HCT116 (cell line): ENCODE results near the gene COQ8B. TPM values are rescaled to one million over a fixed set of nuclear protein-coding genes. Genes with fewer than 3 reads are reported as not detected.

Experiments
- ATAC-seq: fragments of 200-7000 bp; cut with Tn5 transposase; 2 replicates; pipeline ENCODE4 v1.9.1; 2020; ENCODE audit warnings: mild to moderate bottlenecking, moderate library complexity
- BruUV-seq: library from RNA; stranded (reverse); fragments of 400-500 nt; replicated peaks from 2 replicates; lab custom pipeline; 2021; lab: Mats Ljungman, UMichigan
- CTCF ChIA-PET: fragments of 300-600 bp; sonication (Branson Sonifier 250); formaldehyde crosslinking; loops from one replicate; lab custom pipeline; 2021; ENCODE audit warnings: antibody characterized with exemption; lab: Charles Lee
- POLR2A ChIA-PET: fragments of 300-600, 350-600 bp; sonication (Branson Sonifier 250); formaldehyde crosslinking; loops from one replicate; lab custom pipeline; 2021; ENCODE audit warnings: antibody characterized with exemption; lab: Charles Lee
- RAD21 ChIA-PET, 2 experiments: fragments of 300-600 bp; sonication (Branson Sonifier 250); formaldehyde crosslinking; loops; one replicate each; lab custom pipeline; 2023; ENCODE audit warnings: low total read pairs in 2 of 2; ENCODE audit not compliant: uncharacterized antibody in 2 of 2, unreplicated experiment in 2 of 2, low non-redundant PET in 1 of 2; lab: Charles Lee
- DNase-seq: peaks from one replicate; pipeline ENCODE4 v3.0.0-alpha.2; 2010; ENCODE audit warnings: low read depth, low spot score
- H2AFZ ChIP-seq: fragments of 200-600 bp; shearing (Covaris generic), sonication (generic); 2 replicates; pipeline ENCODE4 v1.6.1; 2017; ENCODE audit warnings: low read depth, mixed run types, mixed read lengths, antibody characterized with exemption, low read length; ENCODE audit not compliant: poor library complexity, severe bottlenecking
- H3K27ac ChIP-seq: 2 replicates; pipeline ENCODE4 v1.5.1; 2012; ENCODE audit warnings: low read depth, low read length
- H3K27me3 ChIP-seq: fragments of 200-600 bp; sonication (generic); 2 replicates; pipeline ENCODE4 v1.6.1; 2016; ENCODE audit warnings: mixed run types, low read length, mixed read lengths; ENCODE audit not compliant: insufficient read depth
- H3K36me3 ChIP-seq, 2 experiments: fragments of 200-500 bp in 1 of 2; fragments of 200-600 bp in 1 of 2; sonication (Bioruptor generic) in 1 of 2; sonication (generic) in 1 of 2; 2 replicates each; pipeline versions ENCODE4 v1.5.1 to v1.6.1; 2014 to 2016; ENCODE audit warnings: low read length in 2 of 2, inconsistent platforms in 1 of 2, mixed read lengths in 1 of 2, mixed run types in 1 of 2; ENCODE audit not compliant: insufficient read depth in 2 of 2, control insufficient read depth in 1 of 2
- H3K4me1 ChIP-seq, 2 experiments: fragments of 200-600 bp in 1 of 2; sonication (generic) in 1 of 2; 2 replicates each; pipeline versions ENCODE4 v1.5.1 to v1.6.1; 2012 to 2017; ENCODE audit warnings: low read length in 2 of 2, inconsistent platforms in 1 of 2, mild to moderate bottlenecking in 1 of 2, mixed read lengths in 1 of 2, mixed run types in 1 of 2, moderate library complexity in 1 of 2; ENCODE audit not compliant: insufficient read depth in 2 of 2, control insufficient read depth in 1 of 2
- H3K4me2 ChIP-seq: fragments of 200-600 bp; sonication (generic); 2 replicates; pipeline ENCODE4 v1.6.1; 2017; ENCODE audit warnings: mixed run types, low read length, mixed read lengths
- H3K4me3 ChIP-seq, 2 experiments: fragments of 200-600 bp in 1 of 2; sonication (generic) in 1 of 2; replicated peaks in 1 of 2; 2 replicates each; pipeline ENCODE4 v1.5.1; 2011 to 2016; ENCODE audit warnings: low read length in 2 of 2, control low read depth in 1 of 2, low read depth in 1 of 2, mild to moderate bottlenecking in 1 of 2, mixed read lengths in 1 of 2, mixed run types in 1 of 2
- H3K79me2 ChIP-seq: fragments of 200-600 bp; sonication (generic); 2 replicates; pipeline ENCODE4 v1.6.1; 2017; ENCODE audit warnings: mild to moderate bottlenecking, mixed run types, low read length, moderate library complexity, mixed read lengths; ENCODE audit not compliant: insufficient read depth
- H3K9ac ChIP-seq: fragments of 200-600 bp; sonication (generic); 2 replicates; pipeline ENCODE4 v1.6.1; 2016; ENCODE audit warnings: low read length, mixed read lengths
- H3K9me2 ChIP-seq: fragments of 200-600 bp; sonication (generic), shearing (Covaris generic); 2 replicates; pipeline ENCODE4 v1.6.1; 2017; ENCODE audit warnings: mixed run types, mild to moderate bottlenecking, moderate library complexity; ENCODE audit not compliant: insufficient read depth
- H3K9me3 ChIP-seq, 2 experiments: fragments of 200-500 bp in 1 of 2; fragments of 200-600 bp in 1 of 2; sonication (Bioruptor generic) in 1 of 2; sonication (generic) in 1 of 2; 2 replicates each; pipeline ENCODE4 v1.6.1; 2014 to 2017; ENCODE audit warnings: low read length in 2 of 2, mixed read lengths in 2 of 2, inconsistent platforms in 1 of 2, low read depth in 1 of 2, mild to moderate bottlenecking in 1 of 2, mixed run types in 1 of 2, moderate library complexity in 1 of 2; ENCODE audit not compliant: control insufficient read depth in 1 of 2, insufficient read depth in 1 of 2
- H4K20me1 ChIP-seq: fragments of 200-600 bp; sonication (generic), shearing (Covaris generic); 2 replicates; pipeline ENCODE4 v1.6.1; 2017; ENCODE audit warnings: mixed run types, mild to moderate bottlenecking, moderate library complexity; ENCODE audit not compliant: insufficient read depth
- ATF3 ChIP-seq: IDR thresholded peaks from 2 replicates; pipeline ENCODE4 v1.6.1; 2012
- CBX3 ChIP-seq: IDR thresholded peaks from 2 replicates; pipeline ENCODE4 v1.6.1; 2012; ENCODE audit warnings: low read depth
- EGR1 ChIP-seq: IDR thresholded peaks from 2 replicates; pipeline ENCODE4 v1.6.1; 2012; ENCODE audit warnings: low read depth
- EZH2phosphoT487 ChIP-seq: fragments of 200-600 bp; IDR thresholded peaks from 2 replicates; pipeline ENCODE4 v1.6.1; 2018; ENCODE audit warnings: antibody characterized with exemption, borderline replicate concordance
- FOSL1 ChIP-seq: IDR thresholded peaks from 2 replicates; pipeline ENCODE4 v1.6.1; 2012; ENCODE audit warnings: low read depth
- POLR2A ChIP-seq: IDR thresholded peaks from 2 replicates; pipeline ENCODE4 v1.7.0; 2011; ENCODE audit warnings: borderline replicate concordance; ENCODE audit not compliant: insufficient read depth, insufficient read length; ENCODE audit errors: extremely low read depth
- RAD21 ChIP-seq: IDR thresholded peaks from 2 replicates; pipeline ENCODE4 v1.6.1; 2012; ENCODE audit warnings: low read depth, mild to moderate bottlenecking
- SIN3A ChIP-seq: IDR thresholded peaks from 2 replicates; pipeline ENCODE4 v1.6.1; 2012; ENCODE audit warnings: low read depth
- SP1 ChIP-seq: IDR thresholded peaks from 2 replicates; pipeline ENCODE4 v1.6.1; 2012; ENCODE audit warnings: low read depth
- TCF7L2 ChIP-seq: IDR thresholded peaks from 2 replicates; pipeline ENCODE4 v1.7.0; 2011; ENCODE audit warnings: borderline replicate concordance, inconsistent platforms; ENCODE audit not compliant: insufficient read depth, insufficient read length; ENCODE audit errors: extremely low read depth
- intact Hi-C: fragments of 100-400 bp; cut with micrococcal nuclease; formaldehyde crosslinking; loops from 2 replicates; pipeline ENCODE4 v1.10.0; 2022
- total RNA-seq: library from RNA; stranded (reverse); gene quantifications from one replicate; pipeline ENCODE4 v1.2.1, GENCODE V29; 2021; ENCODE audit not compliant: unreplicated experiment
- TF ChIP-seq, protein P1 (sequence below): IDR thresholded peaks from 2 replicates; pipeline ENCODE4 v1.6.1; 2012; ENCODE audit warnings: low read depth
- TF ChIP-seq, protein P2 (sequence below), 3 experiments: fragments of 200-600 bp in 1 of 3; sonication (generic) in 1 of 3; IDR thresholded peaks in 2 of 3; conservative IDR thresholded peaks in 1 of 3; 2 replicates each; pipeline ENCODE4 v1.5.1; 2012 to 2017; ENCODE audit warnings: low read depth in 2 of 3, low read length in 2 of 3, antibody characterized with exemption in 1 of 3, borderline replicate concordance in 1 of 3, control low read depth in 1 of 3, mild to moderate bottlenecking in 1 of 3, mixed read lengths in 1 of 3, mixed run types in 1 of 3, moderate library complexity in 1 of 3; ENCODE audit not compliant: insufficient read depth in 1 of 3

Gene COQ8B
- total RNA-seq, 1 experiment from 2014 or later, result 47.1 TPM

GRCh38 chr19:40683437-40683836, 33.2 kb downstream of the COQ8B start:
- Histone ChIP-seq H3K9me3 (no peaks in the 10 kb centered on the region), H3K4me2 (no peak overlapping the region), H3K4me3 (no peak overlapping the region), H3K27me3 (no peaks in the 10 kb centered on the region), H3K9me2 (no peaks in the 10 kb centered on the region), H3K27ac (no peak overlapping the region), H3K36me3 (peaks cover 21 to 48% of the 10 kb centered on the region in 2 experiments), H3K79me2 (peaks cover 11% of the 10 kb centered on the region), H3K4me1 (no peaks in the 10 kb centered on the region), H2AFZ (no peak overlapping the region), H4K20me1 (no peaks in the 10 kb centered on the region), H3K9ac (no peak overlapping the region)
- TF ChIP-seq SIN3A (no peak), ATF3 (no peak), TCF7L2 (no peak), POLR2A (no peak)
- intact Hi-C loops, result no loop called here
- RAD21 ChIA-PET, result no interaction called here
- DNase-seq (no peak), ATAC-seq (no peak)
- CTCF ChIA-PET, result no interaction called here
- POLR2A ChIA-PET, result no interaction called here
- BruUV-seq, result no TSS peak

- H3K79me2 ChIP-seq, result peaks cover 1% of the 10 kb centered on the region; the same call in 1 of the 2 replicates
- no peak overlapping the region for H3K9ac ChIP-seq
- DNase-seq, result no peak
- TF ChIP-seq ATF3 (no peak), EZH2phosphoT487 (no peak), SIN3A (no peak), SP1 (no peak), FOSL1 (no peak), RAD21 (no peak), EGR1 (no peak), CBX3 (no peak), TCF7L2 (no peak)
- TF ChIP-seq, protein P1, sequence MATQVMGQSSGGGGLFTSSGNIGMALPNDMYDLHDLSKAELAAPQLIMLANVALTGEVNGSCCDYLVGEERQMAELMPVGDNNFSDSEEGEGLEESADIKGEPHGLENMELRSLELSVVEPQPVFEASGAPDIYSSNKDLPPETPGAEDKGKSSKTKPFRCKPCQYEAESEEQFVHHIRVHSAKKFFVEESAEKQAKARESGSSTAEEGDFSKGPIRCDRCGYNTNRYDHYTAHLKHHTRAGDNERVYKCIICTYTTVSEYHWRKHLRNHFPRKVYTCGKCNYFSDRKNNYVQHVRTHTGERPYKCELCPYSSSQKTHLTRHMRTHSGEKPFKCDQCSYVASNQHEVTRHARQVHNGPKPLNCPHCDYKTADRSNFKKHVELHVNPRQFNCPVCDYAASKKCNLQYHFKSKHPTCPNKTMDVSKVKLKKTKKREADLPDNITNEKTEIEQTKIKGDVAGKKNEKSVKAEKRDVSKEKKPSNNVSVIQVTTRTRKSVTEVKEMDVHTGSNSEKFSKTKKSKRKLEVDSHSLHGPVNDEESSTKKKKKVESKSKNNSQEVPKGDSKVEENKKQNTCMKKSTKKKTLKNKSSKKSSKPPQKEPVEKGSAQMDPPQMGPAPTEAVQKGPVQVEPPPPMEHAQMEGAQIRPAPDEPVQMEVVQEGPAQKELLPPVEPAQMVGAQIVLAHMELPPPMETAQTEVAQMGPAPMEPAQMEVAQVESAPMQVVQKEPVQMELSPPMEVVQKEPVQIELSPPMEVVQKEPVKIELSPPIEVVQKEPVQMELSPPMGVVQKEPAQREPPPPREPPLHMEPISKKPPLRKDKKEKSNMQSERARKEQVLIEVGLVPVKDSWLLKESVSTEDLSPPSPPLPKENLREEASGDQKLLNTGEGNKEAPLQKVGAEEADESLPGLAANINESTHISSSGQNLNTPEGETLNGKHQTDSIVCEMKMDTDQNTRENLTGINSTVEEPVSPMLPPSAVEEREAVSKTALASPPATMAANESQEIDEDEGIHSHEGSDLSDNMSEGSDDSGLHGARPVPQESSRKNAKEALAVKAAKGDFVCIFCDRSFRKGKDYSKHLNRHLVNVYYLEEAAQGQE, result no peak
- TF ChIP-seq, protein P2, sequence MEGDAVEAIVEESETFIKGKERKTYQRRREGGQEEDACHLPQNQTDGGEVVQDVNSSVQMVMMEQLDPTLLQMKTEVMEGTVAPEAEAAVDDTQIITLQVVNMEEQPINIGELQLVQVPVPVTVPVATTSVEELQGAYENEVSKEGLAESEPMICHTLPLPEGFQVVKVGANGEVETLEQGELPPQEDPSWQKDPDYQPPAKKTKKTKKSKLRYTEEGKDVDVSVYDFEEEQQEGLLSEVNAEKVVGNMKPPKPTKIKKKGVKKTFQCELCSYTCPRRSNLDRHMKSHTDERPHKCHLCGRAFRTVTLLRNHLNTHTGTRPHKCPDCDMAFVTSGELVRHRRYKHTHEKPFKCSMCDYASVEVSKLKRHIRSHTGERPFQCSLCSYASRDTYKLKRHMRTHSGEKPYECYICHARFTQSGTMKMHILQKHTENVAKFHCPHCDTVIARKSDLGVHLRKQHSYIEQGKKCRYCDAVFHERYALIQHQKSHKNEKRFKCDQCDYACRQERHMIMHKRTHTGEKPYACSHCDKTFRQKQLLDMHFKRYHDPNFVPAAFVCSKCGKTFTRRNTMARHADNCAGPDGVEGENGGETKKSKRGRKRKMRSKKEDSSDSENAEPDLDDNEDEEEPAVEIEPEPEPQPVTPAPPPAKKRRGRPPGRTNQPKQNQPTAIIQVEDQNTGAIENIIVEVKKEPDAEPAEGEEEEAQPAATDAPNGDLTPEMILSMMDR (IDR thresholded peaks at IDR 0.05 in 2 of 3, conservative IDR thresholded peaks at IDR 0.05 in 1 of 3; ENCODE audit: borderline replicate concordance in 1 of 3, insufficient read depth in 1 of 3, low read depth in 2 of 3, low read length in 2 of 3), result no peak
- ChIA-PET RAD21 (no interaction called here), CTCF (no interaction called here), POLR2A (no interaction called here)
- no peaks in the 10 kb centered on the region for H3K9me3 ChIP-seq
- H3K9me2 ChIP-seq, result no peaks in the 10 kb centered on the region
- no peak overlapping the region for H2AFZ ChIP-seq
- no peaks in the 10 kb centered on the region for H3K27me3 ChIP-seq
- BruUV-seq, result no TSS peak
- intact Hi-C loops, result no loop called here
- no peaks in the 10 kb centered on the region for H3K4me1 ChIP-seq
- H3K27ac ChIP-seq, result no peak overlapping the region
- H3K4me3 ChIP-seq, result no peak overlapping the region
- ATAC-seq, result no peak
- no peak overlapping the region for H3K4me2 ChIP-seq
- H4K20me1 ChIP-seq, result no peaks in the 10 kb centered on the region
- H3K36me3 ChIP-seq, result peaks cover 28 to 58% of the 10 kb centered on the region in 2 experiments
Observed at GRCh38 chr19:40682431-40682964, 34.2 kb downstream of the COQ8B start.
